Measurements from ENCODE around the gene COL23A1. TPM values are rescaled to one million over a fixed set of nuclear protein-coding genes. Genes with fewer than 3 reads are reported as not detected.

Gene COL23A1
- total RNA-seq, 4 donors from 2014 or later = 0.93 to 4.6 (median 2.4) TPM

DNA sequence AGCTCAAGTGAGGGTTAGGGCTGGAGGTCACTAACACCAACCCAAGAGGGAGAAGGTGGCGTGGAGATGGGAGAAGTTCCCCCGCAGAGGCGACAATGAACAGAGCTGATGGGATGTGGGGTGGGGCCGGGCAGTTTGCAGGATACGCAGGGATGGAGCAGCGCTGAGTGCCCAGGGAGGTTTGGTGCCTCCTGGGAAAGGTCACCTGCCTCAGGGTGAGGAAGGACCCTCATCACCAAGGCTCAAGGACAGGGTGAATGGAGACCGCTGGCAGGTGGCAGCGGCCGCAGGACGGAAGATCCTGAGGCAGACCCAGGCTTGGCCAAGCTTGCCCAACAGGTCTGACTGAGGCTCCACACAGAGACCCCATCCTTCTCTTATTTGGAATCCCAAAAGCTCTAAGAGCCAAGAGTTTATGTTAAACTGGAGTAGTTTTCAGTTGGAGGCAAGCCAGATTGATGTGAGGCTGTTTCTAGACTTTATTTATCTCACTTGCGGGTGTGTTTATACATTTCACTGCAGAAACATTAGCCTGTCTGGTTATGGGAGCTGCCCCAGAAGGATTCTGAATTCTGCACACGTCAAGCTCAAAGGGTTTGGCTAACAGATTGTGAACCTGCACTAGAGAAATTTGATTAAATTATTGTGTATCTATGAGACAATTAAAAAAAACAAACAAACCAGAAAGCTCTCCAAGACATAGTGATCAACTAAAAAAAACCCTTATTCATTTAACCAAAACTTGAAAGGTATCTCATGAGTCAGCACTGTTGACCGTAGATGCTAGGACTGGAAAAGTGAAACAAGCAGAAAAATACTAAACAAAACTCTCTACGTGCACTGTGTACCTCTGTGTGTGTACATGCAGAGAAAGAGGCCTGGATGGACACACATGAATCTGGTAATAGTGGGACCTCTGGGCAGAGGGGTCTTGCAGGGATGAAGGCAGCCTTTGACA, 211.4 kb downstream of the COL23A1 start:
- Histone ChIP-seq H3K9me3 (no peaks in the 10 kb centered on the region), H3K27me3 (peaks cover 19% of the 10 kb centered on the region), H3K36me3 (no peaks in the 10 kb centered on the region), H3K27ac (no peak overlapping the region), H3K4me3 (no peak overlapping the region), H3K4me1 (peaks cover 0 to 16% (median 0%) of the 10 kb centered on the region in 3 donors)
- 42 to 60% methylated on average over 3 to 8 of the region's 14 CpGs for WGBS, 2 donors (ENCODE audit: low coverage in 1 of 2)
- TF ChIP-seq, protein P1, sequence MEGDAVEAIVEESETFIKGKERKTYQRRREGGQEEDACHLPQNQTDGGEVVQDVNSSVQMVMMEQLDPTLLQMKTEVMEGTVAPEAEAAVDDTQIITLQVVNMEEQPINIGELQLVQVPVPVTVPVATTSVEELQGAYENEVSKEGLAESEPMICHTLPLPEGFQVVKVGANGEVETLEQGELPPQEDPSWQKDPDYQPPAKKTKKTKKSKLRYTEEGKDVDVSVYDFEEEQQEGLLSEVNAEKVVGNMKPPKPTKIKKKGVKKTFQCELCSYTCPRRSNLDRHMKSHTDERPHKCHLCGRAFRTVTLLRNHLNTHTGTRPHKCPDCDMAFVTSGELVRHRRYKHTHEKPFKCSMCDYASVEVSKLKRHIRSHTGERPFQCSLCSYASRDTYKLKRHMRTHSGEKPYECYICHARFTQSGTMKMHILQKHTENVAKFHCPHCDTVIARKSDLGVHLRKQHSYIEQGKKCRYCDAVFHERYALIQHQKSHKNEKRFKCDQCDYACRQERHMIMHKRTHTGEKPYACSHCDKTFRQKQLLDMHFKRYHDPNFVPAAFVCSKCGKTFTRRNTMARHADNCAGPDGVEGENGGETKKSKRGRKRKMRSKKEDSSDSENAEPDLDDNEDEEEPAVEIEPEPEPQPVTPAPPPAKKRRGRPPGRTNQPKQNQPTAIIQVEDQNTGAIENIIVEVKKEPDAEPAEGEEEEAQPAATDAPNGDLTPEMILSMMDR (IDR thresholded peaks at IDR 0.05) = no peak
- TF ChIP-seq EP300 (IDR thresholded peaks at IDR 0.05) (no peak), POLR2AphosphoS5 (IDR thresholded peaks at IDR 0.05) (no peak), POLR2A (IDR thresholded peaks at IDR 0.05) (no peak)
- no peak for ATAC-seq

DNA sequence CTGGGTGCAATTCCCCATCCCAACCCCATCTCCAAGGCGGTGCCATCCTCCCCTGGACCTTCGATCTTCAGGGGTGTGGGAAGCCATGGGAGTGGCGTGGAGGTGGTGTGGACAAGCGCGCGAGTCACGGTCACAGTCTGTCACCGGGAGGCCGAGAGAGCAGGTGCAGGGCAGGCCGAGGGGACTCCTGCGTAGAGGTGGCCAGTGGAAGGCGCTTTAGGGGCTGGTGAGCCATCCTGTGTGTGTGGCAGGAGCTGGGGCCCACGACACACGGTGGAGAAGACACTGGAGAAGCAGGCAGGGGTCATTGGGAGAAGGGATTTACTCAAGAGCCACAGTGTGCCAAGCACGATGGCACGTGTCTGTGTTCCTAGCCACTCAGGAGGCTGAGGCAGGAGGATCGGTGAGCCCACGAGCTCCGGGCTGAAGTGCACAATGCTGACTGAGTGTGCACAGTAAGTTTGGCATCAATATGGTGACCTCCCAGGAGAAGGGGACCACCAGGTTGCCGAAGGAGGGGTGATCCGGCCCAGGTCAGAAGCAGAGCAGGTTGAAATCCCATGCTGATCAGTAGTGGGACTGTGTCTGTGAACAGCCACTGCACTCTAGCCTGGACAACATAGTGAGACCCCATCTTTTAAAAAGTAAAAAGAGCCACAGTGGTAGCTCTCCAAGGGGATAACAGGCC, 212.5 kb downstream of the COL23A1 start:
- Histone ChIP-seq H3K27me3 (peaks cover 12% of the 10 kb centered on the region), H3K36me3 (no peaks in the 10 kb centered on the region), H3K27ac (no peak overlapping the region), H3K4me1 (peaks cover 0 to 17% (median 0%) of the 10 kb centered on the region in 3 donors), H3K9me3 (no peaks in the 10 kb centered on the region), H3K4me3 (no peak overlapping the region)
- 91% methylated on average over 9 of the region's 21 CpGs; no CpG with 5 or more reads in 1 of the 2 donors for WGBS, 2 donors (ENCODE audit: low coverage in 1 of 2)
- TF ChIP-seq, protein P1 (IDR thresholded peaks at IDR 0.05) = no peak
- TF ChIP-seq POLR2AphosphoS5 (IDR thresholded peaks at IDR 0.05) = no peak
- no peak for TF ChIP-seq EP300 (IDR thresholded peaks at IDR 0.05)
- no peak for TF ChIP-seq POLR2A (IDR thresholded peaks at IDR 0.05)
- ATAC-seq = no peak

DNA sequence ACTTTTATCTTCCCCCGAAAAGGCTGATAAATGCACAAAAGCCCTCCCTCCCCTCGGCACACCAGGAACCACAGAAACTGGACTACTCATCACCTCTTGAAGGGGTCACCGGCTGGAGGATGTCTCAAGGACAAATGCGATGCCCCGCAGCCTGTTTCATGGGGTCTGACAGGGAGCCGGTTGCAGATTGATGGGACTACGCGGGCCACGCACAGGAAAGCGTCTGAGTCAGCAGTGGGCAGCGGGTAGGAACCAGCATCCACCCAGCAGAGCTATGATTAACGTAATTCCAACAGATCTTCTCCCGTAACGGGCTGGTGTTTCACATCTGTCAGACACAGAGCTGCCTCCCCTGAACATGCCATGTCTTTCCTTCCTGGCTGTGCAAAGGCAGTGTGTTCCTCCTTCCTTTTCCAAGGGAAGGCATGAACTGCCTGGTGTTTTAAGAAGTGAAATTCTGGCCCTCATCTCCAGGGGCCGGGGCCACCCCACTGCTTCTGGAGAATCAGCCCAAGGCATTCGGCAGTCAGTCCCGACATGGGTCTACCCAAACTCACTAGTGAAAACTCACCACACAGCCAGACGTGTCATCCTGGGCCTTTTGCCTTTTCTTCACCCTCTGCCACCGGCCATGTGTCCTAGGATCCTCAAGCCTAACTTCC, 213.1 kb downstream of the COL23A1 start:
- Histone ChIP-seq H3K27ac (no peak overlapping the region), H3K4me1 (peaks cover 0 to 24% (median 0%) of the 10 kb centered on the region in 3 donors), H3K27me3 (peaks cover 12% of the 10 kb centered on the region), H3K36me3 (no peaks in the 10 kb centered on the region), H3K9me3 (no peaks in the 10 kb centered on the region), H3K4me3 (no peak overlapping the region)
- TF ChIP-seq POLR2A (IDR thresholded peaks at IDR 0.05) (no peak), EP300 (IDR thresholded peaks at IDR 0.05) (no peak), POLR2AphosphoS5 (IDR thresholded peaks at IDR 0.05) (no peak)
- TF ChIP-seq, protein P1 (IDR thresholded peaks at IDR 0.05) = no peak
- WGBS, 2 donors (ENCODE audit: low coverage in 1 of 2) = 65 to 92% methylated on average over 4 to 11 of the region's 19 CpGs
- ATAC-seq = no peak

DNA sequence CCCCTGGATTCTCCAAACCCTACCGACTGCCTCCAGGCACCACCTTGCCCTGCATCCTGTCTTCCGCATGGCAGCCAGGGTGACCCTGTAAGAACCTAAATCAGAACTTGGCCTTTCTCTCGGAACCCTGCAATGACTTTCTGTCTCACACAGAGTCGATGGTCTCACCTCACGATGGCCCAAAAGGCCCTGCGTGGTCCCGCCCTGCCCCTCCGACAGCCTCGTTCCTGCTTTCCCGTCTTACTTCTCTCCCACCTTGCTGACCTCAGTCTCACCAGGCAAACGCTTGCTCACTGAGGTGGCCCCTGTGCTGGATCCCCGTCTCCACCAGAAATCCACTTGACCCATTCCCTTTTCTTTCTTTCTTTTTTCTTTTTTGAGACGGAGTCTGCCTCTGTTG, 214.8 kb downstream of the COL23A1 start:
- no peaks in the 10 kb centered on the region for H3K36me3 ChIP-seq
- WGBS, 2 donors (ENCODE audit: low coverage in 1 of 2) = 90 to 94% methylated on average over 4 to 13 of the region's 13 CpGs
- H3K4me3 ChIP-seq = no peak overlapping the region
- peaks cover 0 to 33% (median 0%) of the 10 kb centered on the region in 3 donors for H3K4me1 ChIP-seq
- no peaks in the 10 kb centered on the region for H3K9me3 ChIP-seq
- peaks cover 12% of the 10 kb centered on the region for H3K27me3 ChIP-seq
- TF ChIP-seq POLR2AphosphoS5 (IDR thresholded peaks at IDR 0.05) (no peak), POLR2A (IDR thresholded peaks at IDR 0.05) (no peak), EP300 (IDR thresholded peaks at IDR 0.05) (no peak)
- TF ChIP-seq, protein P1 (IDR thresholded peaks at IDR 0.05) = no peak
- ATAC-seq = no peak
- H3K27ac ChIP-seq = no peak overlapping the region

Measured in gastroesophageal sphincter (tissue), 4 donors.